Lower lobe of right lung (tissue), 2 donors: ENCODE results near the gene PTPRG. TPM values are rescaled to one million over a fixed set of nuclear protein-coding genes. Genes with fewer than 3 reads are reported as not detected.
"Not testable (repeated sequence)": the region's sequence is repeated elsewhere in the genome, so short reads cannot be mapped to it uniquely, and the experiment has no call there.

Experiments
- ATAC-seq, 2 donors: fragments of 200-7000 bp; cut with Tn5 transposase; one replicate each; pipeline ENCODE4 v1.9.1; 2020 to 2022; ENCODE audit warnings: mild to moderate bottlenecking in 2 of 2, moderate library complexity in 2 of 2
- DNase-seq: peaks from one replicate; pipeline ENCODE4 v3.0.0-alpha.2; 2020
- H3K27ac ChIP-seq: fragments of 200-600 bp; one replicate; pipeline ENCODE4 v1.8.0; 2022
- H3K27me3 ChIP-seq: fragments of 200-600 bp; one replicate; pipeline ENCODE4 v1.8.0; 2022; ENCODE audit warnings: low read depth
- H3K36me3 ChIP-seq: fragments of 200-600 bp; one replicate; pipeline ENCODE4 v1.8.0; 2022; ENCODE audit warnings: mild to moderate bottlenecking
- H3K4me1 ChIP-seq: fragments of 200-600 bp; one replicate; pipeline ENCODE4 v1.8.0; 2022
- H3K4me3 ChIP-seq: fragments of 200-600 bp; one replicate; pipeline ENCODE4 v1.8.0; 2022; ENCODE audit warnings: mild to moderate bottlenecking
- H3K9me3 ChIP-seq: fragments of 200-600 bp; one replicate; pipeline ENCODE4 v1.8.0; 2022
- intact Hi-C: fragments of 100-400 bp; cut with DNase I; formaldehyde crosslinking; loops from one replicate; pipeline ENCODE4 v1.11.0; 2022
- total RNA-seq: library from RNA; stranded (reverse); fragmentation: NEBNext Ultra II Directional; extraction: Animal tissue kit (Norgen Biotek cat#: 25700); gene quantifications from one replicate; pipeline ENCODE4 v1.2.1, GENCODE V29; 2021
- TF ChIP-seq, protein P1 (sequence below): fragments of 200-600 bp; IDR thresholded peaks from one replicate; pipeline ENCODE4 v1.8.0; 2022; ENCODE audit warnings: antibody characterized with exemption, mild to moderate bottlenecking
- donor health status: DM: no; HTN: yes; CAD: no; lungs with severe emphysema.

PTPRG gene
- total RNA-seq, 1 donor from 2014 or later: 67.6 TPM

DNA sequence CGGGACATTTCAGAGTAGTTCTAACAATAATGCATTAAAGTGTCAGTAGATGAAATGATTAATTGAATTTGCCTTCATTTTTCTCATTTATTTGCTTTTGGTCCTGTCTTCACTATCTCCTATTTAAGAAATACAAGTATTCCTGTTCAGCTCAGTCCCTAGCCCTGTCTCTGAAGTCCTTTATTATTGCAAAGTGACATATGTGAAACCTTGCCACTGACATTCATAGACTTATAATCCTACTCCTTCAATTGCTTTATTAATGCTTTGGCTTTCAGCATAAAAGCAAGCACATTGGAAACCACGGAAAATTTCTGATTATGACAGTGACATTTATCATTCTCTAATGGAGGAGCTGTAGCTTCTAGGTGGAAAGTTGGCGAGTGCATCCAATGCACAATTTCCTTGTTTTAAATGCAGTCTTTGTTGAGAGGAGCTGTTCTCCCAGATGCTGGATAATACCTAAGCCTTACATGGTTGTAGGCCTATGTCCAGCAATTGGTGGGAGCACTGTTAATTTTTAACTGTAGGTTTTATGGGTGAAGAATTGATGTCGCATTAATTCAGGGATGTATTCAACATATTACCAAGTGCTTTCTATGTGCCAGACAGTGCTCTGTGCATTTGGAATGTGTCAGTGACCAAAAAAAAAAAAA, 474.2 kb downstream of the PTPRG start:
- no peaks in the 10 kb centered on the region for H3K9me3 ChIP-seq
- H3K27ac ChIP-seq: no peak overlapping the region
- no peaks in the 10 kb centered on the region for H3K4me1 ChIP-seq
- intact Hi-C loops: no loop called here
- H3K36me3 ChIP-seq: no peaks in the 10 kb centered on the region
- no peak overlapping the region for H3K4me3 ChIP-seq
- H3K27me3 ChIP-seq: no peaks in the 10 kb centered on the region
- DNase-seq (no peak), ATAC-seq (no peak)
- TF ChIP-seq, protein P1, sequence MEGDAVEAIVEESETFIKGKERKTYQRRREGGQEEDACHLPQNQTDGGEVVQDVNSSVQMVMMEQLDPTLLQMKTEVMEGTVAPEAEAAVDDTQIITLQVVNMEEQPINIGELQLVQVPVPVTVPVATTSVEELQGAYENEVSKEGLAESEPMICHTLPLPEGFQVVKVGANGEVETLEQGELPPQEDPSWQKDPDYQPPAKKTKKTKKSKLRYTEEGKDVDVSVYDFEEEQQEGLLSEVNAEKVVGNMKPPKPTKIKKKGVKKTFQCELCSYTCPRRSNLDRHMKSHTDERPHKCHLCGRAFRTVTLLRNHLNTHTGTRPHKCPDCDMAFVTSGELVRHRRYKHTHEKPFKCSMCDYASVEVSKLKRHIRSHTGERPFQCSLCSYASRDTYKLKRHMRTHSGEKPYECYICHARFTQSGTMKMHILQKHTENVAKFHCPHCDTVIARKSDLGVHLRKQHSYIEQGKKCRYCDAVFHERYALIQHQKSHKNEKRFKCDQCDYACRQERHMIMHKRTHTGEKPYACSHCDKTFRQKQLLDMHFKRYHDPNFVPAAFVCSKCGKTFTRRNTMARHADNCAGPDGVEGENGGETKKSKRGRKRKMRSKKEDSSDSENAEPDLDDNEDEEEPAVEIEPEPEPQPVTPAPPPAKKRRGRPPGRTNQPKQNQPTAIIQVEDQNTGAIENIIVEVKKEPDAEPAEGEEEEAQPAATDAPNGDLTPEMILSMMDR: no peak

DNA sequence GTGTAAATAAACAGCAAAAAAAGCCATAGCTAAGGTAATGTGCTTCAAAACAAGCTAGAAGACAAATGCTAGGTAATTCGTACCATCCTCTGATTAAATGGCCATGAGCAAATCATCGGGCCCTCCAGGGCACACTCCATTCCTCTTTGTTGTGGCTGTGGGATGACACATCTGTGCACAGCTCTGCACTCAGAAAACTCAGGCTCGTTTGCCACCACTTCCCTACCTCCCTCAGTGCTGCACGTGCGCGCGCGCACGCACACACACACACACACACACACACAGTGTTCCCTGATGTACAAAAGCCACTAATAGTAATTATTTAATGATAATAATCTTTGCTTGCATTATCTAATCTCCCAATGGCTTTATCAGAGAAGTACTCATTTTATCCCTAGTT, 475.4 kb downstream of the PTPRG start:
- Histone ChIP-seq H3K36me3 (no peaks in the 10 kb centered on the region), H3K4me1 (no peaks in the 10 kb centered on the region), H3K9me3 (no peaks in the 10 kb centered on the region), H3K4me3 (no peak overlapping the region), H3K27me3 (no peaks in the 10 kb centered on the region), H3K27ac (no peak overlapping the region)
- intact Hi-C loops: no loop called here
- DNase-seq (no peak), ATAC-seq (no peak)
- TF ChIP-seq, protein P1: no peak

DNA sequence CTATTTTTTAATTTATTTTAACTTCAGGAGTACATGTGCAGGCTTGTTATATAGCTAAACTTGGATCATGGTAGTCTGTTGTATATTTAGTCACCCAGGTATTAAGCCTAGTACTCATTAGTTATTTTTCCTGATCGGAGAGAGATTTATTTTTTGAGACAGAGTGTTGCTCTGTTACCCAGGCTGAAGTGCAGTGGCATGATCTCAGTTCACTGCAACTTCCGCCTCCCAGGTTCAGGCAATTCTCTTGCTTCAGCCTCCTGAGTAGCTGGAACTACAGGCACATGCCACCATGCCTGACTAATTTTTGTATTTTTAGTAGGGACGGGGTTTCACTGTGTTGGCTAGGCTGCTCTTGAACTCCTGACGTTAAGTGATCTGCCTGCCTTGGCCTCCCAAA, 477.4 kb downstream of the PTPRG start:
- intact Hi-C loops, H3K4me1 ChIP-seq, H3K36me3 ChIP-seq, DNase-seq, H3K4me3 ChIP-seq, ATAC-seq, H3K27ac ChIP-seq, H3K27me3 ChIP-seq, H3K9me3 ChIP-seq: not testable (repeated sequence)

DNA sequence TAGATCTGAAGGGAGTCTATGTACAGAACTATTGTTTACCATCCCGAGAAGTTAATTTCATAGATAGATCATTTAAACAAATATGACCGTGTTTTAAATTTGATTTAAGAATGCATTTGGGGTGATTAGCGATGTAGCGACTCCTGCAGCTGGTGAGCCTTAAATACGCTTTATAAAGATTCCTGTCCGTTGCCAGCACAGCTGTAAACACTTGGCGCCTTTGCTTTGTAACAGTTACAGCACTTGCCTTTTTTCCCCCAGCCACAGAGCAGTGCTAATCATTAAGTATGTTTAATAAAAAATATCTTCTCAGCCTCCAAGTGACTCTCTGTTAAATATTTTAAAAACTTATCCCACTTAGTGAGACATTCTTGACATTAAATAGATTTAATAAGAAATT, 478.2 kb downstream of the PTPRG start:
- Histone ChIP-seq H3K9me3 (no peaks in the 10 kb centered on the region), H3K4me1 (no peaks in the 10 kb centered on the region), H3K27me3 (no peaks in the 10 kb centered on the region), H3K27ac (no peak overlapping the region), H3K4me3 (no peak overlapping the region), H3K36me3 (no peaks in the 10 kb centered on the region)
- DNase-seq (no peak), ATAC-seq (no peak)
- TF ChIP-seq, protein P1: no peak
- intact Hi-C loops: no loop called here

DNA sequence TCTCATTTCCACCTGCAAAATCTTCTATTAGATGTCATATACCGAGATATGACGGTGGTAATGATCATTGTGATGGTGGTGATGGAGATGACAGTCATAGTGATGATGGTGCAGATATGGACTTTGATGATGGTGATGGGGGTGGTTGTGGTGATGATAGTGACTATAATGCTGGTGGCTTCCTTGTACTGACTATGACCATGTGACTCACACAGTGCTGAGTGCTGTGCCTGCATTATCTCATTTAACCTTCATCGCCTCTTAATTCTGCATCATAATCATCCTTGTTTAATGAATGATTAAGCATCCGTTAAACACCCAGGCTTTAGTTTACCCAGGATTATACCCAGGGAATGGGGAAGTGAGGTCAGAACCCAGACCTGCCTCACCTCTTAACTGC, 480.3 kb downstream of the PTPRG start:
- Histone ChIP-seq H3K27ac (no peak overlapping the region), H3K27me3 (no peaks in the 10 kb centered on the region), H3K4me3 (no peak overlapping the region), H3K4me1 (no peaks in the 10 kb centered on the region), H3K9me3 (no peaks in the 10 kb centered on the region), H3K36me3 (no peaks in the 10 kb centered on the region)
- intact Hi-C loops: no loop called here
- ATAC-seq (no peak), DNase-seq (no peak)
- TF ChIP-seq, protein P1: no peak

DNA sequence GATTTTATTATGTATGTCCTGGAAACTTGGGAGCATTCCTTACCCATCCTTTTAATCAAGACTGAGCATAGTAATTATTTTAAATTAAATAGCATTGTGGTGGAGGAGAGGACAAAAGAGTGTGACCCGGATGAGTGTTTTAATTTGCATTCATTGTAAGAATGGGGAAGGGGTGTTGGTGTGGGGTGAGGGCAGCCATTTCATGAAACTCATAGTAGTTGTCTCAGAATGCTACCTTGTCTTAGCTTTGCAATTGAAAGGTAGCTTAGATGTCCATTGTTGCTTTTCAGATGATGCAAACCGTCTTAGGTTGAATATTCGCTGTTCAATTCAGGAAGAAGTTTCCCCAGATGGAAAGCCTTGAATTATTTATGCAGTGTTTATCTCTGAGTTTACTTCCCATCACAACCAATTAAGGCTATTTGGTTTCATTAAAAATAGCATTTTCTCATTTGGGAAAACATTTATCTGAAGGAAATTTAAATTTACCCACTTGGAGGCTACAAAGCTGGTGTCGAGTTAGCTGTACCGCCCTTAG, 483.6 kb downstream of the PTPRG start:
- no peaks in the 10 kb centered on the region for H3K36me3 ChIP-seq
- H3K4me3 ChIP-seq: no peak overlapping the region
- no peaks in the 10 kb centered on the region for H3K4me1 ChIP-seq
- H3K27me3 ChIP-seq: no peaks in the 10 kb centered on the region
- intact Hi-C loops: no loop called here
- TF ChIP-seq, protein P1: no peak
- DNase-seq: no peak
- no peak overlapping the region for H3K27ac ChIP-seq
- no peak for ATAC-seq
- H3K9me3 ChIP-seq: no peaks in the 10 kb centered on the region
